IPS-NIHi7 (cell line): Measurements from ENCODE around the gene JMJD7.
A peak's percentile ranks its signal among the peaks of the same experiment; 100 is the strongest.
"Not testable (repeated sequence)": the region's sequence is repeated elsewhere in the genome, so short reads cannot be mapped to it uniquely, and the experiment has no call there.

Experiments used
- DNase-seq: peaks from one replicate; pipeline ENCODE4 v3.0.0; 2012; ENCODE audit warnings: mixed read lengths; ENCODE audit errors: extremely low spot score

The JMJD7 gene

GRCh38 chr15:41822471-41822870, 5.4 kb upstream of the JMJD7 start:
- no peak for DNase-seq

- DNase-seq = no peak
These were observed 4.9 kb upstream of the JMJD7 start for GRCh38 chr15:41822957-41823356.

GRCh38 chr15:41823502-41823901, 4.4 kb upstream of the JMJD7 start:
- no peak for DNase-seq

- DNase-seq = no peak
These were observed 3.7 kb upstream of the JMJD7 start for GRCh38 chr15:41824062-41824745.

- no peak for DNase-seq
These were observed 2.7 kb upstream of the JMJD7 start for GRCh38 chr15:41825145-41825544.

GRCh38 chr15:41825572-41826535, 2.0 kb upstream of the JMJD7 start:
- no peak for DNase-seq

GRCh38 chr15:41827290-41827879, 507 bp upstream of the JMJD7 start:
- DNase-seq = peak; percentile 56

- no peak for DNase-seq
These were observed 882 bp downstream of the JMJD7 start for GRCh38 chr15:41828807-41829141.

- no peak for DNase-seq
These were observed 2.2 kb downstream of the JMJD7 start for GRCh38 chr15:41829959-41830646.

GRCh38 chr15:41831291-41831690, 3.4 kb downstream of the JMJD7 start:
- DNase-seq = not testable (repeated sequence)

GRCh38 chr15:41832208-41832607, 4.3 kb downstream of the JMJD7 start:
- no peak for DNase-seq

- no peak for DNase-seq
These were observed 5.0 kb downstream of the JMJD7 start for GRCh38 chr15:41832875-41833274.

GRCh38 chr15:41834096-41834495, 6.2 kb downstream of the JMJD7 start:
- DNase-seq = no peak

- DNase-seq = no peak
These were observed 8.2 kb downstream of the JMJD7 start for GRCh38 chr15:41836073-41836472.

- no peak for DNase-seq
These were observed 9.0 kb downstream of the JMJD7 start for GRCh38 chr15:41836713-41837454.

- DNase-seq = no peak
These were observed 10.6 kb downstream of the JMJD7 start, which contains the start of gene PLA2G4B for GRCh38 chr15:41838400-41838897. Gene PLA2G4B, plus strand, starts transcription at chr15:41838847. Its CDS starts 67 bp downstream, at chr15:41838914.

- DNase-seq = no peak
These were observed 12.0 kb downstream of the JMJD7 start for GRCh38 chr15:41839781-41840491.

GRCh38 chr15:41840673-41841072, 12.8 kb downstream of the JMJD7 start:
- no peak for DNase-seq

- DNase-seq = no peak
These were observed 13.2 kb downstream of the JMJD7 start for GRCh38 chr15:41841131-41841530.

GRCh38 chr15:41842229-41842628, 14.3 kb downstream of the JMJD7 start:
- DNase-seq = no peak
